GM19035 (cell line): ENCODE results near the gene CRIP1.

Experiments used
- ATAC-seq: cut with Tn5 transposase; IDR thresholded peaks from one replicate; pipeline ENCODE4 v1.9.1; 2021; ENCODE audit not compliant: unreplicated experiment

CRIP1 gene

GRCh38 chr14:105480199-105480746 lies 6.4 kb upstream of the CRIP1 start:
- ATAC-seq, result no peak

GRCh38 chr14:105480807-105481801 lies 5.6 kb upstream of the CRIP1 start:
- ATAC-seq, result no peak

GRCh38 chr14:105481886-105482457 lies 4.7 kb upstream of the CRIP1 start:
- ATAC-seq, result peak; percentile 53

GRCh38 chr14:105482486-105483110 lies 4.1 kb upstream of the CRIP1 start:
- no peak for ATAC-seq

GRCh38 chr14:105483300-105484068 lies 3.2 kb upstream of the CRIP1 start:
- no peak for ATAC-seq

GRCh38 chr14:105484069-105484996 lies 2.4 kb upstream of the CRIP1 start:
- no peak for ATAC-seq

GRCh38 chr14:105484997-105485393 lies 1.7 kb upstream of the CRIP1 start:
- ATAC-seq, result no peak

GRCh38 chr14:105485739-105486162 lies 935 bp upstream of the CRIP1 start:
- no peak for ATAC-seq

GRCh38 chr14:105486974-105487448 lies 325 bp downstream of the CRIP1 start:
- no peak for ATAC-seq

GRCh38 chr14:105487449-105487985 lies 831 bp downstream of the CRIP1 start:
- no peak for ATAC-seq

GRCh38 chr14:105487986-105488777 lies 1.5 kb downstream of the CRIP1 start:
- no peak for ATAC-seq

- ATAC-seq, result no peak
These were observed 2.3 kb downstream of the CRIP1 start for GRCh38 chr14:105488781-105489541.

GRCh38 chr14:105489542-105490266 lies 3.0 kb downstream of the CRIP1 start:
- no peak for ATAC-seq

GRCh38 chr14:105490267-105490571 lies 3.5 kb downstream of the CRIP1 start:
- peak; percentile 1 for ATAC-seq

GRCh38 chr14:105490572-105491365 lies 4.1 kb downstream of the CRIP1 start, which contains the start of gene TEDC1:
Gene TEDC1 (plus strand): TSS chr14:105491246. CDS start chr14:105491376, 130 bp downstream.
- ATAC-seq, result peak; percentile 66

- peak; percentile 8 for ATAC-seq
These were observed 4.8 kb downstream of the CRIP1 start for GRCh38 chr14:105491366-105491973.
